GM21619 (cell line): ENCODE data around the gene TMBIM6.

Experiments used
- ATAC-seq: cut with Tn5 transposase; IDR thresholded peaks from one replicate; pipeline ENCODE4 v1.9.1; 2021; ENCODE audit not compliant: unreplicated experiment

Gene TMBIM6

DNA sequence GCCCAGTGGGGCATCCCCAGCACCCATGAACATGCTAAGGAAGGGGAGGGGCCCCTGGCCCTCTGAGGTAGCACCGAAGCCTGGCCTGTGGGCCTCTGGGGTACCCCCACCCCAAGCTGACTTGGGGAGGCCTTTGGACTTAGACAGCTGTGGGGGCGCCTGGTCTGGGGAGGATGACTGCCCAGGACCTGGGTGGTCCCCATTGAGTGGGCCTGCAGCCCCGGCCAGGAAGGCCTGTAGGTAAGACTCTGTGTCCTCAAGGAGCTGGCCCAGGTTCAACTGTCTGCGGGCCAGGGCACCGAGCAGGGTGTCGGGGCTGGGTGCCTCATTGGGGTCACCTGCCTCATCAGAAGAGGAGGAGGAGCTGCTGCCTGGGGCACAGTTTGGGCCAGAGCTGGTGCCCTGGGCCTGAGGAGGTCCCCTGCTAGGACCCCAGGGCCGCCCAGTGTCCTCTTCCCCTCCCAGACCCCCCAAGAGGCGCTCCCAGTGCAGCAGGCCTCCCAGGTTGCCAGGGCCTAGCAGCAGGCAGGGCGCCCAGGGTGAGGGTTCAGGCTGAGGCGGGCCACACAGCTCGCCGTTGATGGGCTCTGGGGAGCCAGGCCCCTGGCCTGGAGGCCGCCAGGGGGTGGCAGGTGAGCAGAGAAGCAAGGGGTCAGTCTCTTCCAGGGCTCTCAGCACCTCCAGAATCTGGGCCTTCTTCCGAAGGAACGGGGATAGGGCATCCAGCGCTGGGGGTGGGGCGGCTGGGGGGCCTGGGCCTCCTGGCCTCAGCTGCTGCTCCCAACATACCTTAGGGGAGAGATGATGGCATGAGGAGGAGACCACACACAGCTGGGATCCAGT is 55.5 kb downstream of the TMBIM6 start:
- ATAC-seq: no peak

DNA sequence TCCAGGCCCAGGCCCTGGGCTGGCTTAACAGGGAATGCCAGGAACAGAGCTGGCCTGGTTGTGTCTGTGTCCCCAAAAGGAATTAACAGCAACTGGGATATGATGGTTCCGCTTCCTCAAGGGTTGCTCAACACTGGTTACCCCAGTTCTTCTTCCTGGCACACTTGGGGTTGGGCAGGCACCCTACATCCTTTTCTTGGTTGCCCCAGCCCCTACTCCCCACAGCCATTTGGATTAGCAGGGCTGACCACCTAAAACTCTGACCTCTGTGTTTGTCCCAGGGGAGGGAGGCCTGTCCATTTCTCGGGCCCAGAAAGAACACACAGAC is 56.1 kb downstream of the TMBIM6 start:
- no peak for ATAC-seq

GRCh38 chr12:49798248-49798647 is 56.9 kb downstream of the TMBIM6 start:
- no peak for ATAC-seq

DNA sequence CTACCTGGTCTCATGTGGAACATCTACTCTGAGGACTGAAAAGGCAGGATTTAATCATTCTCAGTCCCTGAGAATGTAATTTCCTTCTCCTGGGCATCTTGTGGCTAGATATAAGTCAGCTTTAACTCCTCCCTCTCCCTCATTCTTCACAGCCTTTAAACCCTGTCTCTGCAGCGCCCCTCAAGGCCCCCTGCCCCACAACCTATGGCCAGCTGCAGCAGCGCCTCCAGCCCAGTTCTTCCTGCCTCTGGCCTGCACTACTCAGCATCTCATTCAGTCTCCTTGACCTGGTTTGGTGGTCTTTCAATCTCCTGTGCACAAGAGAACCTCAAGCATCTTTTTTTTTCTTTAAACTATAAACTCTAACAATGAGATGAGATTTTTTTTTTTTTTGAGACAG is 57.6 kb downstream of the TMBIM6 start:
- no peak for ATAC-seq

DNA sequence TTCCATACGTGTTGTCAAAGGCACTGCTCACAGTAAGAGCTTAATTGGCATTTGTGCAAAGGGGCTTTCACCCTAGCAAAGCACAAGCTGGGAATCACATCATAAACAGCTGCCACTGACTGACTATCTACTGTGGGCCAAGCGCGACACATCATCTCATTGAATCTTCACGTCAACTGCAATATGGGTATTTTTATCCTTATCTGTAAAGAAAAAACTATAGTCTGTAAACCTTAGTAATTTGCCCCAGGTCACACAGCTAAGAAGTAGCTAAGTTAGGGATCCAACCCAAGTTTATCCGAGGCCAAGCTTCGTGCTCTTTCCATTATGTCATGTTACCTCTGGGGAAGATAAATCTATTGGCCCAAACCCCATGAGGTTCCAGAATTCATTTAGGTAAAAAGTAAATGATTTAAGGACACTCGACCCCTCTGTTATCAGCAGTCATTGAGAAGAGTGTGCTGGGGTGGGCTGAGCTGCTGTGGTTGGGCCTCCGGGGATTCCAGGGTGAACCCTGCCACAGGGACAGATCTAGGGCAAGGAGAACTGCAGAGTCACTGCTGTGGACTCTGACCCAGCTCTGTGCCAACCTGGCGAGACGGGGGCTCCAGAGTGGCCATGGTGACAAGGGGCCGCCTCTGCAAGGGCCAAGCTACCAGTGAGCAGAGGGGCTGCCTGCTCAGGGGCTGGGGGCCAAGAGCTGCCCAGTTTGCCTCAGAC is 59.2 kb downstream of the TMBIM6 start:
- no peak for ATAC-seq

GRCh38 chr12:49801141-49802063 is 60.0 kb downstream of the TMBIM6 start:
- no peak for ATAC-seq

- no peak for ATAC-seq
Observed at GRCh38 chr12:49803693-49804450, 62.5 kb downstream of the TMBIM6 start.

GRCh38 chr12:49804821-49805220 is 63.5 kb downstream of the TMBIM6 start:
- ATAC-seq: no peak

GRCh38 chr12:49805409-49805808 is 64.1 kb downstream of the TMBIM6 start:
- ATAC-seq: no peak

DNA sequence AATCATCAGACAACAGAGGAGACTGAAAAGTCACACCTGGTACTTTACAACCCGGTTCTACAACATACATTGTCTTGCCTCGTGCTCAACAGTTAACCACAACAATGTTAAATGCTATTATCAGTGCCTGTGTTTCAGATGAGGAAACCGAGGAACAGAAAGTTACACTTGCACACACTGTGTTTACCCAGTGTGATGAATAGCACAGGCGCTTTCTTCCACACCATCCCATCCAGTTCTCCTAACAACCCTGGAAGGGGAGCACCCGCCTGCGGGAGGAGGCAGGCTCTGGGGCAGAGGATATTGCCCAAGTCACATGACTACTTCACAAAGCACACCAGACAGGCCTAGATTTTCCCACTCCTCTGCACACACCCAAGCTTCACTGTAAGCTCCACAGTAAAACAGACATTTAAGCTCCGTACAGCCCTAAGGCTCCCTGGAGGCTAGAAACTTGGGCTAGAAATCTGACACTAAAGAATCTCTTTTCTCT is 65.0 kb downstream of the TMBIM6 start:
- ATAC-seq: no peak

- ATAC-seq: no peak
Observed at GRCh38 chr12:49806877-49807276, 65.5 kb downstream of the TMBIM6 start.

DNA sequence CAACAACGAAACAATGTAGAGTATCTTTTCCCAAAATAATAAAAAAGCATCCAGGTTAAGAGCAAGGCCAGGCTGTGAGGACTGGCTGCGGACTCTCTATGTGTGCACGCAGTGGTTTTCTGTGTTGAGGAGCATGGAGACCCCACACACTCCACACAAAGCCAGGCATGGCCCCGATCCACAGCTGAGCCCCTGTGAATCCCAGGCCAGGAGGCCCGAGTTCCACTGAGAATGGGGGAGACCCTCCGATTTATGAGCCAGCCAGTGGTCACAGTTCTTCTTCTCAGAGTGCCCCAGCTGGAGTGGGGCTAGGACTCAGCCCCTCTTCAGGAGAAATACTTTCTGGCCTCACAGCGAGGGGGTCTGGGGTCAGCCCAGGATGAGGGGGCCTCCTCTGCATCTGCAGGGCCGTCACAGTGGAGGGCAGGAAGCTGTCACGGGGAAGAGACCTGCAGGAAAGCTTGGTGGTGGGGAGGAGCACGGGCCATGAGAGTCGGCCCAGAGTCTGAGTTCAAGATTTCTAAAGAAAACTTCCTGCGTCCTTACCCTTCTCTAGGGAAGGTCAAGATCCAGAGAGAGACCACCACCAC is 66.7 kb downstream of the TMBIM6 start:
- ATAC-seq: no peak

DNA sequence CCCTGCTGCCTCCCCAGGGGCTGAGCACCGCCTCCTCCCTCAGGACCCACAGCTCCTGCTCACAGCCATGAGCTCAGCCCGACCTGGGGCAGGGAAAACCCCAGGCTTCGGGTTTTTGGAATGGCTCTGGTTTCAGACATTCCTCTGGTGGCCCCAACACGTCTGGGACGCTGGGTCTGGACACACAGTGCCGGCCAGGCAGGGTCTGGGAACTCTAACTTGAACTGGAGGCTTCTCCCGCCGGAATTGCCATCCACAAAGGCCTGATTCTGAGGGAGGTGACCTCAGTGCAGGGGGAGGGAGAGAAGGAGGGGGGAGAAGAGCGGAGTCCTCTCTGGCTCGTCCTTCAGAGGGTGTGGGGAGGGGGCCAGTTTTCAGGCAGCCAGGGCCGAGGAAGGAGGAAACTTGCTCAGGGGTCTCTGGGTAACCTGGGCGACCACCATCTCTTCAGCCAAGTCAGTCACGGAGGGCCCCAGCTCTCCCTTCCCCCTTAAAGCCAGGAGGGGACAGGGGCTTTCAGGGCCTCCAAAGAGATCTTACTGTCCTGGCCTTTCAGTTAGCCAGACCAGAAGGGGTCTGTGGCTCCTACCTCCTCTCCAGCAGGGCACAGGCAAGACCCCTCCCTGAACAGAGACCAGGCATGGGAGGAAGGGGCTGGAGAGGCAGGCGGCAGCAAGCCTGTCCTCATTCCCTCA is 67.5 kb downstream of the TMBIM6 start:
- no peak for ATAC-seq

DNA sequence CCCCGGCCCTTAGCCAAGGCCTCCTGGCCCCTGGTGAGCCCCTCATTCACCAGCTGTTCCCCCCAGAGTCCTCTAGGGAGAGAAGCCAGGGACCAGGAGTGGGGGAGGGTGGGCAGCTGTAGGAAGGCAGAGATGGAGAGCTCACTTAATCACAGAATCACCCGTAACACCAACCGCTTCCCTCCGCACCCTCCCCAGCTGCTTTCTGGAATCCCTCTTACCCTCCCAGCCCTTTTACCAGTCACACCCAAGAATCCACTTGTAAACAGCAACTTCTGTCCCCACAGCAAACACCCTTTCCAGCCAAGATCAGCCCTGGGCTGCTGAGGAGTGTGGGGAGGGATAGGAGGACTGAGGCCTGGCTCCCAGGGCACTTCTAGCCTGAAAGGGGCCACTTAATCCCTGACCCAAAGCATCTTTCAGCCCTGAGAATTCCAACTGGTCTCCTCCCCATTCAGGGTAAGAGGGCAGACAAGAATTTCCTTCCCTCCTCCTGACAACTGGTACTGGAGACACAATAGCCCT is 68.1 kb downstream of the TMBIM6 start:
- no peak for ATAC-seq

GRCh38 chr12:49809906-49810389 is 68.6 kb downstream of the TMBIM6 start:
- no peak for ATAC-seq

GRCh38 chr12:49811136-49811535 is 69.8 kb downstream of the TMBIM6 start:
- no peak for ATAC-seq

GRCh38 chr12:49811961-49812401 is 70.6 kb downstream of the TMBIM6 start:
- no peak for ATAC-seq

DNA sequence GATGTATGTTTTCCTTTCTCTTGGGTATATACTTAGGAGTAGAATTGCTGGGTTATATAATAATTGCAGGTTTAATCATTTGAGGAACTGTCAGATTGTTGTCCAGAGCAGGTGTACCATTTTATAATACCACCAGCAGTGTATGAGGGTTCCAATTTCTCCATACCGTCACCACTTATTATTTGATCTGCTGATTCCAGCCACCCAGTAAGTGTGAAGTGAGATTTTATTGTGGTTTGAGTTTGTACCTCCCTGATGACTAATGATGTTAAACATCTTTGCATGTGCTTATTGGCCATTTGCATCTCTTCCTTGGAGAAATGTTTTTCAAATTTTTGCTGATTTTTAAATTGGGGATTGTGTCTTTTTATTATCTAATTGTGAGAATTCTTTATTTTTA is 71.8 kb downstream of the TMBIM6 start:
- ATAC-seq: no peak
